Measurements from ENCODE around the gene SCTR.

Gene SCTR

GRCh38 chr2:119451336-119452050 lies 72.8 kb downstream of the SCTR start:
- peaks cover 13% of the 10 kb centered on the region for H3K27me3 Mint-ChIP-seq (ENCODE audit: low read depth, poor library complexity)
- H3K36me3 Mint-ChIP-seq (ENCODE audit: low read depth), result peaks cover 4% of the 10 kb centered on the region
- no peak for TF ChIP-seq CTCF (IDR thresholded peaks at IDR 0.05)
- peaks cover 33% of the 10 kb centered on the region for H3K4me1 Mint-ChIP-seq
- DNase-seq, result no peak
- peaks cover 7% of the 10 kb centered on the region for H3K9me3 Mint-ChIP-seq
- peak overlapping the region; percentile 60 for H3K27ac Mint-ChIP-seq
- H3K4me3 Mint-ChIP-seq, result no peak overlapping the region

- peaks cover 10% of the 10 kb centered on the region for H3K27me3 Mint-ChIP-seq (ENCODE audit: low read depth, poor library complexity)
- no peak overlapping the region for H3K4me3 Mint-ChIP-seq
- TF ChIP-seq CTCF (IDR thresholded peaks at IDR 0.05), result no peak
- peak overlapping the region; percentile 31 for H3K27ac Mint-ChIP-seq
- no peak for DNase-seq
- peaks cover 40% of the 10 kb centered on the region for H3K4me1 Mint-ChIP-seq
- H3K9me3 Mint-ChIP-seq, result no peaks in the 10 kb centered on the region
- no peaks in the 10 kb centered on the region for H3K36me3 Mint-ChIP-seq (ENCODE audit: low read depth)
Observed at GRCh38 chr2:119449521-119449920, 74.8 kb downstream of the SCTR start.

- Mint-ChIP-seq H3K36me3 (ENCODE audit: low read depth) (no peaks in the 10 kb centered on the region), H3K27ac (no peak overlapping the region), H3K4me3 (no peak overlapping the region), H3K27me3 (ENCODE audit: low read depth, poor library complexity) (peaks cover 7% of the 10 kb centered on the region), H3K9me3 (no peaks in the 10 kb centered on the region), H3K4me1 (peaks cover 40% of the 10 kb centered on the region)
- DNase-seq, result no peak
- no peak for TF ChIP-seq CTCF (IDR thresholded peaks at IDR 0.05)
Observed at GRCh38 chr2:119448427-119449141, 75.7 kb downstream of the SCTR start.

- H3K9me3 Mint-ChIP-seq, result no peaks in the 10 kb centered on the region
- peaks cover 34% of the 10 kb centered on the region for H3K4me1 Mint-ChIP-seq
- H3K27ac Mint-ChIP-seq, result peak overlapping the region; percentile 5
- DNase-seq, result no peak
- no peak for TF ChIP-seq CTCF (IDR thresholded peaks at IDR 0.05)
- peaks cover under 1% of the 10 kb centered on the region for H3K27me3 Mint-ChIP-seq (ENCODE audit: low read depth, poor library complexity)
- no peak overlapping the region for H3K4me3 Mint-ChIP-seq
- no peaks in the 10 kb centered on the region for H3K36me3 Mint-ChIP-seq (ENCODE audit: low read depth)
Observed at GRCh38 chr2:119446037-119446436, 78.2 kb downstream of the SCTR start.

GRCh38 chr2:119442850-119443249 lies 81.4 kb downstream of the SCTR start:
- peak overlapping the region; percentile 78 for H3K27ac Mint-ChIP-seq
- no peak overlapping the region for H3K4me3 Mint-ChIP-seq
- H3K36me3 Mint-ChIP-seq (ENCODE audit: low read depth), result no peaks in the 10 kb centered on the region
- no peak for TF ChIP-seq CTCF (IDR thresholded peaks at IDR 0.05)
- H3K9me3 Mint-ChIP-seq, result no peaks in the 10 kb centered on the region
- H3K4me1 Mint-ChIP-seq, result peaks cover 25% of the 10 kb centered on the region
- DNase-seq, result no peak
- no peaks in the 10 kb centered on the region for H3K27me3 Mint-ChIP-seq (ENCODE audit: low read depth, poor library complexity)
